Medulla oblongata (tissue), 1 donor: ENCODE results near the gene MLX.
A peak's percentile ranks its signal among the peaks of the same experiment; 100 is the strongest.
"Not testable (repeated sequence)": the region's sequence is repeated elsewhere in the genome, so short reads cannot be mapped to it uniquely, and the experiment has no call there.

Source experiments
- DNase-seq: peaks from one replicate; pipeline ENCODE4 v3.0.0-alpha.2; 2015; ENCODE audit errors: extremely low spot score

Gene MLX

GRCh38 chr17:42536372-42537155 is 30.3 kb upstream of the MLX start:
- DNase-seq, result peak; percentile 60

- DNase-seq, result no peak
Measured at GRCh38 chr17:42537156-42537805, 29.6 kb upstream of the MLX start.

- DNase-seq, result no peak
Measured at GRCh38 chr17:42537826-42538451, 29.0 kb upstream of the MLX start.

GRCh38 chr17:42538482-42538881 is 28.4 kb upstream of the MLX start:
- no peak for DNase-seq

GRCh38 chr17:42540558-42540957 is 26.3 kb upstream of the MLX start:
- DNase-seq, result not testable (repeated sequence)

GRCh38 chr17:42541041-42541833 is 25.7 kb upstream of the MLX start:
- no peak for DNase-seq

GRCh38 chr17:42543190-42544079 is 23.5 kb upstream of the MLX start:
- no peak for DNase-seq

- no peak for DNase-seq
Measured at GRCh38 chr17:42544874-42545283, 22.0 kb upstream of the MLX start.

- DNase-seq, result not testable (repeated sequence)
Measured at GRCh38 chr17:42545755-42546505, 21.0 kb upstream of the MLX start.

GRCh38 chr17:42547001-42547461 is 19.9 kb upstream of the MLX start:
- no peak for DNase-seq

GRCh38 chr17:42547698-42548069 is 19.2 kb upstream of the MLX start:
- no peak for DNase-seq

- no peak for DNase-seq
Measured at GRCh38 chr17:42548070-42548837, 18.6 kb upstream of the MLX start.

GRCh38 chr17:42548993-42549755 is 17.7 kb upstream of the MLX start:
- no peak for DNase-seq

GRCh38 chr17:42552736-42553135 is 14.2 kb upstream of the MLX start, which contains the start of gene HSD17B1:
TSS of gene HSD17B1 (plus strand) at chr17:42552923. CDS start at chr17:42552934, 11 bp downstream.
- not testable (repeated sequence) for DNase-seq

GRCh38 chr17:42553161-42553818 is 13.6 kb upstream of the MLX start:
- DNase-seq, result no peak

GRCh38 chr17:42553866-42554249 is 13.0 kb upstream of the MLX start:
- DNase-seq, result no peak

- DNase-seq, result peak; percentile 84
Measured at GRCh38 chr17:42554250-42555121, 12.4 kb upstream of the MLX start.
